ENCODE results near the gene GP1BB. TPM values are rescaled to one million over a fixed set of nuclear protein-coding genes. Genes with fewer than 3 reads are reported as not detected.

GP1BB gene
- total and polyA plus RNA-seq, 2 of the 13 experiments (the other 11 are each of a cell fraction or from before 2014, with no cell fraction given): not detected

- TF ChIP-seq ZNF816 (CRISPR knock-in tag; IDR thresholded peaks at IDR 0.05; ENCODE audit: borderline replicate concordance) (no peak), ZNF777 (CRISPR knock-in tag; IDR thresholded peaks at IDR 0.05) (no peak), TBL1XR1 (IDR thresholded peaks at IDR 0.05; ENCODE audit: borderline replicate concordance, low read length, partially characterized antibody) (no peak), ZNF274 (CRISPR knock-in tag; IDR thresholded peaks at IDR 0.05) (no peak), ZBTB3 (CRISPR knock-in tag; IDR thresholded peaks at IDR 0.05; ENCODE audit: borderline replicate concordance, low read depth) (no peak), ZNF225 (CRISPR knock-in tag; IDR thresholded peaks at IDR 0.05) (no peak), HMG20B (CRISPR knock-in tag; conservative IDR thresholded peaks at IDR 0.05) (no peak), POGZ (CRISPR knock-in tag; IDR thresholded peaks at IDR 0.05) (no peak)
Observed at GRCh38 chr22:19763458-19764298, 40.3 kb downstream of the GP1BB start (continued).

GRCh38 chr22:19764299-19764593 lies 40.9 kb downstream of the GP1BB start:
- Histone ChIP-seq H3K4me3 (replicated peaks in 1 of 3; ENCODE audit: insufficient read depth in 1 of 3, low read depth in 2 of 3, low read length in 3 of 3) (no peak overlapping the region), H3K27me3 (ENCODE audit: control insufficient read depth in 1 of 2, insufficient read depth in 2 of 2, low read length in 2 of 2) (peaks cover 24 to 85% of the 10 kb centered on the region in 2 experiments), H3K4me2 (ENCODE audit: low read depth, low read length) (no peak overlapping the region), H3K9ac (ENCODE audit: insufficient read depth, low read depth, low read length) (no peak overlapping the region), H3K36me3 (replicated peaks in 1 of 2; ENCODE audit: control insufficient read depth in 1 of 2, insufficient read depth in 2 of 2, low read length in 2 of 2) (no peaks in the 10 kb centered on the region), H3K4me1 (ENCODE audit: insufficient read depth, low read length) (peaks cover 34% of the 10 kb centered on the region), H3K9me3 (ENCODE audit: low read length) (no peaks in the 10 kb centered on the region), H3K27ac (ENCODE audit: extremely low read length, insufficient read depth, low read length) (no peak overlapping the region), H2AFZ (ENCODE audit: low read length) (no peak overlapping the region), H3K79me2 (ENCODE audit: insufficient read depth, low read length) (no peaks in the 10 kb centered on the region), H4K20me1 (ENCODE audit: insufficient read depth, low read length) (no peaks in the 10 kb centered on the region)
- BruUV-seq (replicated peaks): no TSS peak
- ATAC-seq (no peak), DNase-seq (ENCODE audit: low spot score) (no peak), FAIRE-seq (no peak)
- no peak for TF ChIP-seq SKI (IDR thresholded peaks at IDR 0.05; ENCODE audit: partially characterized antibody)
- no peak for TF ChIP-seq ZXDC (CRISPR knock-in tag; IDR thresholded peaks at IDR 0.05)
- no peak for TF ChIP-seq JUN (CRISPR knock-in tag; IDR thresholded peaks at IDR 0.05)
- TF ChIP-seq ZSCAN21 (CRISPR knock-in tag; IDR thresholded peaks at IDR 0.05; ENCODE audit: borderline replicate concordance): no peak
- TF ChIP-seq SMARCC2 (IDR thresholded peaks at IDR 0.05): no peak
- no peak for TF ChIP-seq FIP1L1 (IDR thresholded peaks at IDR 0.05; ENCODE audit: borderline replicate concordance, insufficient read depth, low read depth, low read length)
- no peak for TF ChIP-seq TCF7 (IDR thresholded peaks at IDR 0.05; ENCODE audit: low read depth)
- TF ChIP-seq ZNF3 (CRISPR knock-in tag; IDR thresholded peaks at IDR 0.05): no peak
- TF ChIP-seq ZFP41 (CRISPR knock-in tag; IDR thresholded peaks at IDR 0.05; ENCODE audit: borderline replicate concordance): no peak
- TF ChIP-seq ZNF441 (CRISPR knock-in tag; IDR thresholded peaks at IDR 0.05; ENCODE audit: borderline replicate concordance): no peak
- no peak for TF ChIP-seq HNF4G (IDR thresholded peaks at IDR 0.05; ENCODE audit: borderline replicate concordance, low read depth, low read length)
- no peak for TF ChIP-seq HNF4G (CRISPR knock-in tag; IDR thresholded peaks at IDR 0.05; ENCODE audit: borderline replicate concordance, low read depth)
- TF ChIP-seq RARA (CRISPR knock-in tag; IDR thresholded peaks at IDR 0.05): no peak
- TF ChIP-seq SPEN (CRISPR knock-in tag; IDR thresholded peaks at IDR 0.05; ENCODE audit: low read depth): no peak
- 56% methylated on average over 5 of the region's 17 CpGs for WGBS (ENCODE audit: low lambda C conversion rate)
- intact Hi-C loops (cut with micrococcal nuclease; ENCODE audit: unreplicated experiment): no loop called here
- ChIA-PET CTCF (ENCODE audit: low intra/inter-chr PET ratio, low total read pairs) (no interaction called here), POLR2A (no interaction called here)
- in situ Hi-C loops (cut with HindIII; ENCODE audit: extremely low pct_ligation_motif_present, low pct_unique_long_range_greater_than_20kb): no loop called here

Measured in HepG2 (cell line).